T-helper 17 cell (primary cell): ENCODE results near the gene SPRYD3. TPM values are rescaled to one million over a fixed set of nuclear protein-coding genes. Genes with fewer than 3 reads are reported as not detected.

Experiments
- ATAC-seq: fragments of 150-1000 bp; cut with Tn5 transposase; 2 replicates; pipeline ENCODE4 v1.10.0; 2021; ENCODE audit warnings: mild to moderate bottlenecking, moderate library complexity
- DNase-seq, 3 donors: peaks; one replicate each; pipeline versions ENCODE4 v3.0.0 to v3.0.0-alpha.2; 2020 to 2021
- H3K9me3 ChIP-seq: one replicate; pipeline ENCODE4 v1.7.0; 2013; ENCODE audit warnings: low read length, mild to moderate bottlenecking; ENCODE audit not compliant: control insufficient read depth, poor library complexity, severe bottlenecking
- H3K27ac Mint-ChIP-seq: one replicate; pipeline ENCODE4 v1.8.0; 2022; ENCODE audit warnings: mild to moderate bottlenecking, moderate library complexity, mixed read lengths
- H3K27me3 Mint-ChIP-seq: one replicate; pipeline ENCODE4 v1.8.0; 2022; ENCODE audit warnings: mixed read lengths
- H3K36me3 Mint-ChIP-seq: one replicate; pipeline ENCODE4 v1.8.0; 2022; ENCODE audit warnings: low read depth, mixed read lengths
- H3K4me1 Mint-ChIP-seq: one replicate; pipeline ENCODE4 v1.8.0; 2022; ENCODE audit warnings: mild to moderate bottlenecking, mixed read lengths
- H3K4me3 Mint-ChIP-seq: one replicate; pipeline ENCODE4 v1.8.0; 2022; ENCODE audit warnings: mild to moderate bottlenecking, moderate library complexity, mixed read lengths
- total RNA-seq, 4 donors: library from RNA in 2 of 4; stranded (reverse) in 2 of 4; gene quantifications; one replicate each; pipeline ENCODE4 v1.2.3 and lab custom pipeline; 2022 to 2026

SPRYD3 gene
- total RNA-seq, 2 donors from 2014 or later: 23.1 to 29.6 TPM

GRCh38 chr12:53086361-53086760 is 7.2 kb upstream of the SPRYD3 start:
- no peak overlapping the region for H3K4me3 Mint-ChIP-seq
- DNase-seq (no peak), ATAC-seq (no peak)
- peaks cover 18% of the 10 kb centered on the region for H3K27me3 Mint-ChIP-seq
- H3K27ac Mint-ChIP-seq: no peak overlapping the region
- H3K4me1 Mint-ChIP-seq: no peaks in the 10 kb centered on the region
- H3K9me3 ChIP-seq: no peaks in the 10 kb centered on the region
- H3K36me3 Mint-ChIP-seq: peaks cover 2% of the 10 kb centered on the region

- DNase-seq (no peak), ATAC-seq (no peak)
- no peak overlapping the region for H3K4me3 Mint-ChIP-seq
- no peak overlapping the region for H3K27ac Mint-ChIP-seq
- no peaks in the 10 kb centered on the region for H3K9me3 ChIP-seq
- peaks cover 13% of the 10 kb centered on the region for H3K27me3 Mint-ChIP-seq
- peaks cover 13% of the 10 kb centered on the region for H3K4me1 Mint-ChIP-seq
- peaks cover 5% of the 10 kb centered on the region for H3K36me3 Mint-ChIP-seq
These were observed 3.5 kb upstream of the SPRYD3 start for GRCh38 chr12:53082637-53083175.

GRCh38 chr12:53078425-53079225 is 565 bp downstream of the SPRYD3 start:
- H3K27ac Mint-ChIP-seq: peak overlapping the region; percentile 88
- no peaks in the 10 kb centered on the region for H3K27me3 Mint-ChIP-seq
- H3K4me1 Mint-ChIP-seq: peaks cover 34% of the 10 kb centered on the region
- peaks cover 10% of the 10 kb centered on the region for H3K36me3 Mint-ChIP-seq
- DNase-seq (no peak), ATAC-seq (peak; percentile 52)
- peak overlapping the region; percentile 98 for H3K4me3 Mint-ChIP-seq
- no peaks in the 10 kb centered on the region for H3K9me3 ChIP-seq

- Mint-ChIP-seq H3K4me1 (peaks cover 38% of the 10 kb centered on the region), H3K27me3 (no peaks in the 10 kb centered on the region), H3K36me3 (peaks cover 10% of the 10 kb centered on the region), H3K27ac (peak overlapping the region; percentile 88), H3K4me3 (no peak overlapping the region)
- H3K9me3 ChIP-seq: no peaks in the 10 kb centered on the region
- DNase-seq: no peak
- ATAC-seq: no peak
These were observed 2.2 kb downstream of the SPRYD3 start for GRCh38 chr12:53077030-53077429.

- H3K9me3 ChIP-seq: no peaks in the 10 kb centered on the region
- H3K27ac Mint-ChIP-seq: peak overlapping the region; percentile 88
- no peak overlapping the region for H3K4me3 Mint-ChIP-seq
- H3K36me3 Mint-ChIP-seq: peaks cover 10% of the 10 kb centered on the region
- no peaks in the 10 kb centered on the region for H3K27me3 Mint-ChIP-seq
- no peak for ATAC-seq
- peaks cover 41% of the 10 kb centered on the region for H3K4me1 Mint-ChIP-seq
- DNase-seq: no peak
These were observed 2.7 kb downstream of the SPRYD3 start for GRCh38 chr12:53076461-53076860.

- H3K4me3 Mint-ChIP-seq: no peak overlapping the region
- H3K4me1 Mint-ChIP-seq: peaks cover 46% of the 10 kb centered on the region
- DNase-seq (no peak), ATAC-seq (no peak)
- H3K27me3 Mint-ChIP-seq: no peaks in the 10 kb centered on the region
- H3K9me3 ChIP-seq: no peaks in the 10 kb centered on the region
- H3K36me3 Mint-ChIP-seq: peaks cover 10% of the 10 kb centered on the region
- H3K27ac Mint-ChIP-seq: no peak overlapping the region
These were observed 4.2 kb downstream of the SPRYD3 start for GRCh38 chr12:53074999-53075370.

- H3K9me3 ChIP-seq: no peaks in the 10 kb centered on the region
- H3K27ac Mint-ChIP-seq: peak overlapping the region; percentile 37
- ATAC-seq (no peak), DNase-seq (no peak)
- peaks cover 42% of the 10 kb centered on the region for H3K4me1 Mint-ChIP-seq
- no peaks in the 10 kb centered on the region for H3K27me3 Mint-ChIP-seq
- peaks cover 10% of the 10 kb centered on the region for H3K36me3 Mint-ChIP-seq
- no peak overlapping the region for H3K4me3 Mint-ChIP-seq
These were observed 4.7 kb downstream of the SPRYD3 start for GRCh38 chr12:53074283-53074998.

- Mint-ChIP-seq H3K36me3 (peaks cover 7% of the 10 kb centered on the region), H3K27ac (no peak overlapping the region), H3K4me1 (peaks cover 38% of the 10 kb centered on the region), H3K4me3 (no peak overlapping the region), H3K27me3 (no peaks in the 10 kb centered on the region)
- no peaks in the 10 kb centered on the region for H3K9me3 ChIP-seq
- ATAC-seq (no peak), DNase-seq (no peak)
These were observed 5.3 kb downstream of the SPRYD3 start for GRCh38 chr12:53073881-53074280.

GRCh38 chr12:53071591-53072551 is 7.3 kb downstream of the SPRYD3 start:
- DNase-seq: no peak
- no peak for ATAC-seq
- peaks cover 4% of the 10 kb centered on the region for H3K36me3 Mint-ChIP-seq
- H3K27me3 Mint-ChIP-seq: no peaks in the 10 kb centered on the region
- no peaks in the 10 kb centered on the region for H3K9me3 ChIP-seq
- peak overlapping the region; percentile 66 for H3K27ac Mint-ChIP-seq
- no peak overlapping the region for H3K4me3 Mint-ChIP-seq
- H3K4me1 Mint-ChIP-seq: peaks cover 28% of the 10 kb centered on the region

GRCh38 chr12:53070877-53071492 is 8.2 kb downstream of the SPRYD3 start:
- peaks cover 5% of the 10 kb centered on the region for H3K36me3 Mint-ChIP-seq

GRCh38 chr12:53069621-53070410 is 9.4 kb downstream of the SPRYD3 start:
- H3K27ac Mint-ChIP-seq: peak overlapping the region; percentile 66

More at GRCh38 chr12:53070877-53071492, 8.2 kb downstream of the SPRYD3 start:
- H3K27me3 Mint-ChIP-seq: no peaks in the 10 kb centered on the region
- DNase-seq: no peak
- H3K27ac Mint-ChIP-seq: peak overlapping the region; percentile 66
- peaks cover 31% of the 10 kb centered on the region for H3K4me1 Mint-ChIP-seq
- H3K4me3 Mint-ChIP-seq: no peak overlapping the region
- no peaks in the 10 kb centered on the region for H3K9me3 ChIP-seq
- no peak for ATAC-seq

More at GRCh38 chr12:53069621-53070410, 9.4 kb downstream of the SPRYD3 start:
- DNase-seq (no peak), ATAC-seq (no peak)
- Mint-ChIP-seq H3K4me1 (peaks cover 34% of the 10 kb centered on the region), H3K27me3 (no peaks in the 10 kb centered on the region), H3K36me3 (peaks cover 8% of the 10 kb centered on the region), H3K4me3 (no peak overlapping the region)
- H3K9me3 ChIP-seq: no peaks in the 10 kb centered on the region
